ENCODE data around the gene VASN.

Gene VASN

DNA sequence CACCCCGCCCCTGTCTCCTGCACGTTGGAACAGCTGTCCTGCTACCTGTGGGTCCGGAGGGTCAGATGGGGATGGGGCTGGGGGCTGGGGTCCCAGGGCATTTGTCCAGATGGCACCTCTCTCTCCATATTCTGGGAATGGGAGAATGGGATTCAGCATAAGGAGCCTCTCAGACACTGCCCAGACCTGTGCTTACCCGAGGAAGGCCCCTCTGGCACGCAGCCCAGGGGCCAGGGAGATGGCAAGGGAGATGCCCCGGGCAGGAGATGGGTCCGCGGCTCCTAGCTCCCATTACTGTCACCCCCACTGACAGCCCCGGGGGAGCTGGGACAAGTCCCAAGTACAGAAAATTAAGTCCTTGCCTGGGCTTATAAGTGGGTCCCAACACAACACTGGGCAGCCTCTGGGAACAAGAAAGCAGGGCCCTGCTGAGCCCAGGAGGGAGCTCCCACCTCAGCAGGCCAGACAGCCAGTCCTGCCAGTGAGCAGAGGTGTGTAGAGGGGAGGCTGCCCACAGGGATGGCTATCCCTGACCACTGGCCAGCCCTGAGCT is 1.8 kb downstream of the VASN start:
- no peak for DNase-seq

DNA sequence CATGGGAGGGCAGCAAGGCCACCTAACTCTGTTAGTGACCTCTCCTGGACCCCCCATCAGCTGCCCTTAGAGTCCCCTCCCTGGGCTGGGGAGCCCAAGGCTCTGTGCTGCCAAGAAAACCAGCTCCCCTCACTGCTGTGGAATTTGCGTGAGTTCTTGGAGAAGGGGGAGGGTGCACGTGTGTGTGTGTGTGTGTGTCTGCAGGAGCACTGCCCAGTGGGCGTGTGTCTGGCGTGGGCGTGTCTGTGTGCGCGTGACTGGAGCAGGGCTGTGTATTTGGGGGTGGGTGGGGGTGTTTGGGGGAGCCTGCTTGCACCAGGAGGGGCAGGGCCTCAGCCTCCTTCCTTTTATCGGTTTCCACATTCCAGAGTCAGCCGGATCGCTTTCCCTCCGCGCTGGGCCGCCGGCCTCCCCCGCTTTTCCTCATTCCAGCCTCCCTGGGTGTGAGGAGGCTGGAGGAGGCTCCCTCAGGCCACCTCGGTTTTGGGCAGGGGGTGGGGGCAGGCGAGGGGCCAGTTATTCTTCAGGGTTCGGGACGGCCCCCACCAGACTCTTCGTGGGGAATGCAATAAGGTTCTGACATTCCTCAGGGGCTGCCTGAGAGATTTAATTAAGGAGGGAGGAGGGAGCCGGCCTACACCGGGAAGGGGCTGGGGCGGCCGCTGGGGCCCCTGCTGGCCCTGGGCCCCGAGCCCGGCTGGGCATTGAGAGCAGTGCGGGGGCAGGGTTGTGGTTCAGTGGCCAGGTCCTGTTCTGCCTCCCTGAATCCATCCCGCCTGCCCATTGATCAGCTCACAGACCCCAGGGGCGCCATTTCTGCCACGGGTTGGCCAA is 2.5 kb downstream of the VASN start:
- DNase-seq, result no peak

- no peak for DNase-seq
These were observed 4.1 kb downstream of the VASN start for GRCh38 chr16:4375717-4376116.

DNA sequence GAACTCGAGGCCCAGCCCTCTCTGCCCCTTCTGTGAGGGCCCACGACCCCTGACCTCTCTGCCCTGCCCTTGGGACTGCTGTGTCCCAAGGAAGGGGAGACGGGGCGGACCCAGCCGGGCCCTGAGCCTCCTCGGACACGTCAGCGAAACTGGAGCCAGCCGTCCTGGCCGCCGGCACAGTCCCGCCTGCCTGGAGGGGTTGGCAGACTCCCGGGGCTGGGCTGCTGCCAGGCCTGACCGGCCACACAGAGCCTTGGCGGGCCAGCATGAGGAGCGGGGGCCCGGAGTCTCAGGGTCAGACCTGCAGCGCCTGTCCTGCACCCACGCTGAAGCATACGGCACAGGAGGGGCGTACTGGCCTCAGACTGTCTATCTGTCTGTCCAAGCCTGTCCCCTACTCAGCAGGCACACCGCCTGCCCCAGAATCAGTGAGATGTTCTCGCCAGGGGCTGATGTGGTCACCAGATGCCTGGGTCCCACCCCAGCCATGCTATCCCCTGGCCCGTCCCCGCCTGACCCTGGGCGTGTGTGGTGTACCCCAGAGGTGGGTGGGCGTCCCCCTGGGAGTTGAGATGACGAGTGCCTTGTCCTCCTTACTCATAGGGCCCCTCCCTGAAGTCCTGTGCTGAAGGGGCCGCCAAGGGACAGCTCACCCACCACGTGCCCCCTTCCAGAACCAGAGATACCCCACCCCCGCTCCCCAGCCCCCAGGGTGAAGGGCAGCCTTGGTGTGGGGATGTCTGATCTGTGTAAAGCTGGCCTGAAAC is 4.7 kb downstream of the VASN start:
- DNase-seq, result no peak

GRCh38 chr16:4376893-4377572 is 5.4 kb downstream of the VASN start:
- DNase-seq, result no peak

DNA sequence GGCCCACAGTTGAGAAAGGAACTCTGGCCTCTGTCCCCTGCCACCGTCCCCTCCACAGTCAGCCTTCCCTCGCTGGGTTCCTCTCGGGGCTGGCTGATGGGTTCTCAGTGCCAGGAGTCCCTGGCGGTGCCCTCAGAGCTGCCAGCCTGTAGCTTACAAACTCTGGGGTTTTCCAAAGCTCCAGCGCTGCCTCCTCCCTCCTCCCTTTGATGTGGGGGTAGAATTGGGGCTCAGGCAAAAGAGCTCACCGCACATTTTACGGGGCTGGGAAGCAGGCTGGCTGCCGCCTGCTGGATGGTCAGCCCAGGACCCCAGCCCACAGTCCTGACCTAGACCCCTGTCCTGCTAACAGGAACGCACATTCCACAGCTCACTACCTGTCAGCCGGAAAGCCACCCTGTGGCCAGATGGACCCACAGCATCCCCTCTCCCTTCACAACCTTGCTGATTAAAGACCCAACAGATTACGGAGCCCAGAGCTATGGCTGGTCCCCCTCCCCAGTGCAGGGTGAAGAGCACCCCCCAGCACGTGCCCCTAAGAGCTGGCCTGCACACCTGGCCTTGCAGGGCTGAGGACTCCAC is 6.0 kb downstream of the VASN start:
- DNase-seq, result no peak

- no peak for DNase-seq
These were observed 6.6 kb downstream of the VASN start for GRCh38 chr16:4378161-4378666.

- DNase-seq, result no peak
These were observed 7.5 kb downstream of the VASN start for GRCh38 chr16:4378999-4379690.

DNA sequence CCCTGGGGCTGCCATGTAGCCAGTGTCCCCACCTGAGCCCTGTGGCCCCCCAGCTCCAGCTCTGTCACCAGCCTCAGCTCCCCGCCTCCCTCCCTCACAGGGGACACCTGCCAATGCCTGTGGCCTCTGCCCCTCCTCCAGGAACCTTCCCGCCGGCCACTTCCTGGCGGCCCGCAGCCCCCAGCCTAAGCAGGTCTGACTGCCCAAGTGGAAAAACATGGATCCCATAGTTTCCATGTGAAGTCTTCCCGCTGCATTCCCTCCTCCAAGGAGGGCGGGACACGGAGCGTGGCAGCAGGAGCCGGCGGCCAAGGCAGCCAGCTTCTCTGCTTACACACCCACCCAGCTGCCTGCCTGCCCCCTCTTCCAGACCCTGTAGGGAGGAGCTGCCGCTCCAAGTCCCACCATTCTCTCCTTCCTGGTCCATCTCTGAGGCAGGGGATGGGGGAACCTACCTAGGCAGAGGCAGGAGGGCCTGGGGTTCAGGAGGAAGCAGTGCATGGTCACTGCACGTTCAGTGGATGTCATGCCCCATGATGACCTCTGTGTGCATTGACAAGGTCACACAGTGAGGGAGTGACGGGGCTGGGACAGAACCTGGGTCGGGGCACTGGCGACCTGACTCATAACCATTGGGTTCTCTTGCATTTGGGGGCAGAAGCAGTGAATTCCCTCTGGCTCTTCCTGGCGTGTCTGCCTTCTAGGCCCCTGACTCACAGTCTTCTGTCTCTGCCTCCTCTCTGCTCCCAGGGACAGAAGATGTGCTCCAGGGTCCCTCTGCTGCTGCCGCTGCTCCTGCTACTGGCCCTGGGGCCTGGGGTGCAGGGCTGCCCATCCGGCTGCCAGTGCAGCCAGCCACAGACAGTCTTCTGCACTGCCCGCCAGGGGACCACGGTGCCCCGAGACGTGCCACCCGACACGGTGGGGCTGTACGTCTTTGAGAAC is 8.7 kb downstream of the VASN start:
- no peak for DNase-seq

DNA sequence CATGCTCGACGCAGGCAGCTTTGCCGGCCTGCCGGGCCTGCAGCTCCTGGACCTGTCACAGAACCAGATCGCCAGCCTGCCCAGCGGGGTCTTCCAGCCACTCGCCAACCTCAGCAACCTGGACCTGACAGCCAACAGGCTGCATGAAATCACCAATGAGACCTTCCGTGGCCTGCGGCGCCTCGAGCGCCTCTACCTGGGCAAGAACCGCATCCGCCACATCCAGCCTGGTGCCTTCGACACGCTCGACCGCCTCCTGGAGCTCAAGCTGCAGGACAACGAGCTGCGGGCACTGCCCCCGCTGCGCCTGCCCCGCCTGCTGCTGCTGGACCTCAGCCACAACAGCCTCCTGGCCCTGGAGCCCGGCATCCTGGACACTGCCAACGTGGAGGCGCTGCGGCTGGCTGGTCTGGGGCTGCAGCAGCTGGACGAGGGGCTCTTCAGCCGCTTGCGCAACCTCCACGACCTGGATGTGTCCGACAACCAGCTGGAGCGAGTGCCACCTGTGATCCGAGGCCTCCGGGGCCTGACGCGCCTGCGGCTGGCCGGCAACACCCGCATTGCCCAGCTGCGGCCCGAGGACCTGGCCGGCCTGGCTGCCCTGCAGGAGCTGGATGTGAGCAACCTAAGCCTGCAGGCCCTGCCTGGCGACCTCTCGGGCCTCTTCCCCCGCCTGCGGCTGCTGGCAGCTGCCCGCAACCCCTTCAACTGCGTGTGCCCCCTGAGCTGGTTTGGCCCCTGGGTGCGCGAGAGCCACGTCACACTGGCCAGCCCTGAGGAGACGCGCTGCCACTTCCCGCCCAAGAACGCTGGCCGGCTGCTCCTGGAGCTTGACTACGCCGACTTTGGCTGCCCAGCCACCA is 9.7 kb downstream of the VASN start:
- no peak for DNase-seq

DNA sequence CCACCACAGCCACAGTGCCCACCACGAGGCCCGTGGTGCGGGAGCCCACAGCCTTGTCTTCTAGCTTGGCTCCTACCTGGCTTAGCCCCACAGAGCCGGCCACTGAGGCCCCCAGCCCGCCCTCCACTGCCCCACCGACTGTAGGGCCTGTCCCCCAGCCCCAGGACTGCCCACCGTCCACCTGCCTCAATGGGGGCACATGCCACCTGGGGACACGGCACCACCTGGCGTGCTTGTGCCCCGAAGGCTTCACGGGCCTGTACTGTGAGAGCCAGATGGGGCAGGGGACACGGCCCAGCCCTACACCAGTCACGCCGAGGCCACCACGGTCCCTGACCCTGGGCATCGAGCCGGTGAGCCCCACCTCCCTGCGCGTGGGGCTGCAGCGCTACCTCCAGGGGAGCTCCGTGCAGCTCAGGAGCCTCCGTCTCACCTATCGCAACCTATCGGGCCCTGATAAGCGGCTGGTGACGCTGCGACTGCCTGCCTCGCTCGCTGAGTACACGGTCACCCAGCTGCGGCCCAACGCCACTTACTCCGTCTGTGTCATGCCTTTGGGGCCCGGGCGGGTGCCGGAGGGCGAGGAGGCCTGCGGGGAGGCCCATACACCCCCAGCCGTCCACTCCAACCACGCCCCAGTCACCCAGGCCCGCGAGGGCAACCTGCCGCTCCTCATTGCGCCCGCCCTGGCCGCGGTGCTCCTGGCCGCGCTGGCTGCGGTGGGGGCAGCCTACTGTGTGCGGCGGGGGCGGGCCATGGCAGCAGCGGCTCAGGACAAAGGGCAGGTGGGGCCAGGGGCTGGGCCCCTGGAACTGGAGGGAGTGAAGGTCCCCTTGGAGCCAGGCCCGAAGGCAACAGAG is 10.5 kb downstream of the VASN start:
- DNase-seq, result no peak

DNA sequence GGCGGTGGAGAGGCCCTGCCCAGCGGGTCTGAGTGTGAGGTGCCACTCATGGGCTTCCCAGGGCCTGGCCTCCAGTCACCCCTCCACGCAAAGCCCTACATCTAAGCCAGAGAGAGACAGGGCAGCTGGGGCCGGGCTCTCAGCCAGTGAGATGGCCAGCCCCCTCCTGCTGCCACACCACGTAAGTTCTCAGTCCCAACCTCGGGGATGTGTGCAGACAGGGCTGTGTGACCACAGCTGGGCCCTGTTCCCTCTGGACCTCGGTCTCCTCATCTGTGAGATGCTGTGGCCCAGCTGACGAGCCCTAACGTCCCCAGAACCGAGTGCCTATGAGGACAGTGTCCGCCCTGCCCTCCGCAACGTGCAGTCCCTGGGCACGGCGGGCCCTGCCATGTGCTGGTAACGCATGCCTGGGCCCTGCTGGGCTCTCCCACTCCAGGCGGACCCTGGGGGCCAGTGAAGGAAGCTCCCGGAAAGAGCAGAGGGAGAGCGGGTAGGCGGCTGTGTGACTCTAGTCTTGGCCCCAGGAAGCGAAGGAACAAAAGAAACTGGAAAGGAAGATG is 11.2 kb downstream of the VASN start:
- no peak for DNase-seq

- no peak for DNase-seq
These were observed 12.2 kb downstream of the VASN start for GRCh38 chr16:4383591-4384444.

- no peak for DNase-seq
These were observed 12.9 kb downstream of the VASN start for GRCh38 chr16:4384509-4384942.

DNA sequence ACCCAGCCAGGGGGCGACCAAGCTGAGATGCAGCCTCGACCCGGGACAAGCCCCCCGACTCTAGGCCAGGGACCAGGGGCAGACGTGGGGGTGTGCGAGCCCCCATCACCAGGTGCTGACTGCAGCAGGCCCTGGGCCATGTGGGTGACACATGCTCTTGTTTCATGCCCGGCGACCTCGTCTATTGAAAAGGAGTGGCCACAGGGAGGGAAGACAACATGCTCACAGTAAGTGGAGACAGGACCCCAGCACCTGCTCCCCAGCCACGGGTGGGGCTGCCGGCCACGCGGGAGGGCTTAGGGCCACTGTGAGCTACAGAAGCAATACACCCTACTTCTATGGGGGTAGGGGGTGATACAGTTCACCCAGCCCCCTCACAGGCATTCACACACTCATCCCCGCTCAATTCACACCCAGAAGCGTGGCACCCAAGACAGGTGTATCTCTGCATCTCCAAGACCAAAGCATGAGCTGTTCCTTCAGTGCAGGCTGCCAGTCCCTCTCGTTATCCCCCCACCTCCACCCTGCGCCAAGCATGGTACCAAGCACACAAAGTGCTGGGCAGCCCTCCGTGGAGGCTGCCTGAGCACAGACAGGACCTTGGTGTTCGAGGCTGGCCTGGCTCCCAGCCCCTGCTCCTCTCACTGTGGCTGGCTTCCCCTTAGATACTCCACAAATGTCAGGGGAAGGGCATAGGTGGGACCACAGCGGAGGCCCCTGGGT is 13.6 kb downstream of the VASN start:
- DNase-seq, result no peak

- no peak for DNase-seq
These were observed 14.3 kb downstream of the VASN start for GRCh38 chr16:4385789-4386450.
